ENCODE results near the gene ELMO3.

ELMO3 gene

GRCh38 chr16:67199808-67200198, 872 bp downstream of the ELMO3 start:
- no peak for DNase-seq

- DNase-seq = no peak
Observed at GRCh38 chr16:67200491-67200890, 1.6 kb downstream of the ELMO3 start.

- no peak for DNase-seq
Observed at GRCh38 chr16:67201411-67202345, 2.7 kb downstream of the ELMO3 start.

DNA sequence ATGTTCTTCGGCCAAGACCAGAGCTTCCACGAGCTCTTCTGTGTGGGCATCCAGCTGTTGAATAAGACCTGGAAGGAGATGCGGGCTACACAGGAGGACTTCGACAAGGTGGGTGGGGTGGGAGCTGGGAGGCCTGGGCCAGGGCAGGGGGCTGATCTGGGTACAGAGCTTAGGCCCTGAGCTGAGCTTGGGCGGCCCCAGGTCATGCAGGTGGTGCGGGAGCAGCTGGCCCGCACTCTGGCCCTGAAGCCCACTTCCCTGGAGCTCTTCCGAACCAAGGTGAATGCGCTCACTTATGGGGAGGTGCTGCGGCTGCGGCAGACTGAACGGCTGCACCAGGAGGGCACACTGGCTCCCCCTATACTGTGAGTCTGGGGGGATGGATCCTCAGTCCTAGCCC, 3.5 kb downstream of the ELMO3 start:
- DNase-seq = no peak

DNA sequence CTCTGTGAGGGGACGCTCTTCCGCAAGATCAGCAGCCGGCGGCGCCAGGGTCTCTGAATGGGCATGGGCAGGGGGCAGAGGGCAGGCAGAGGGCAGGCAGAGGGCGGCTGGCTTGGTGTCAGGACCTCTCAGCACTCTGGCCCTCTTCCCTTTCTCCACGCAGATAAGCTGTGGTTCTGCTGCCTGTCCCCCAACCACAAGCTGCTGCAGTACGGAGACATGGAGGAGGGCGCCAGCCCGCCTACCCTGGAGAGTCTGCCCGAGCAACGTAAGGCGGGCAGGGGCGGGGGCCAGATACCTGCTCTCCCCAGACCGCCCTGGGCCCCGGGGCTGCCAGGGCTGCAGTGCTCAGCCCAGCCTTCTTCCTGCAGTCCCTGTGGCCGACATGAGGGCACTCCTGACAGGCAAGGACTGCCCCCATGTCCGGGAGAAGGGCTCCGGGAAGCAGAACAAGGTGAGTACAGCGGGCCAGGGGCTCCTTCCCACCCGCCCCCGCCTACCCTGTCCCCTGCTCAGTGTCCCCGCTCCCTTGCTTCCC, 4.1 kb downstream of the ELMO3 start:
- DNase-seq = no peak

- no peak for DNase-seq
Observed at GRCh38 chr16:67204076-67204475, 5.1 kb downstream of the ELMO3 start.

- DNase-seq = no peak
Observed at GRCh38 chr16:67206129-67206837, 7.4 kb downstream of the ELMO3 start.

GRCh38 chr16:67206838-67207248, 7.9 kb downstream of the ELMO3 start:
- DNase-seq = no peak

- DNase-seq = no peak
Observed at GRCh38 chr16:67207249-67208091, 8.5 kb downstream of the ELMO3 start.

GRCh38 chr16:67208154-67208896, 9.4 kb downstream of the ELMO3 start:
- DNase-seq = no peak

GRCh38 chr16:67209565-67209964, 10.6 kb downstream of the ELMO3 start:
- DNase-seq = no peak

DNA sequence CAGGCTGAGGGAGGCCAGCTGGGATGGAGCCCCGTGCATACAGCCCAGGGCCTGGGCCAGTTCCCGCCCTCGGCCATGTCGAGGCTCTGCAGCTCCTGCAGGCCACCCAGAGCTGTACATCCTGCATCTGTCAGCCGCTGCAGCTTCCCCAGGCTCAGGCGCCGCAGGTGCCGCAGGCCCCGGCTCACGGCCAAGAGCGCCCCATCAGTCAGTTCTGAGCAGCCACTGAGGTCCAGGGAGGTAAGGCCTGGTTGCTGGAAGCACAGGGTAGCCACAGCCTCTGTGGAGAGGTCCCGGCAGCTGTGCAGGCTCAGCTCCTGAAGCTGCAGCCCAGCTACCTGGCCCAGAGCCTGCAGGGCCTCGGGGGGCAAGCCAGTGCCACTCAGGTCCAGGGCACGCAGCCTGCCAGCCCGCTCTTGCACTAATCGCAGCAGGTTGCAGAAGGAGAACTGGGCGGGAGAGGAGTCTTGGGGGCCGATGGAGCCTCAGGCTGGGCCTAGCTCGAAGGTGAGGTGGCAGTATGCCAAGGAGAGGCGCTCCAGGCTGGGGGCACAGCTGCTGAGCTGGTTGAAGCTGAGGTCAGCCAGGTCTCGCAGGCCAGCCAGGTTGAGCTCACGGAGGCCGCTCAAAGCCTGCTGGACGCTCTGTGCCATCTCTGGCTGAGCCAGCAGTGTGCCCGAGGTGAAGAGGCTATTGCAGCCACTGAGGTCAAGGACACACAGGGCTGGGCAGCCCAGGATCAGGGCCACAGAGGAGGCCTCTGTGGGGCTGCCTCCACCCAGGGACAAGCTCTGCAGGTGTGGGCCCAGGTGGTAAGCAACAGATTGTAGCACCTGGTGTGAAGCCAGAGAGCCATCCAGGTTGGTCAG, 11.4 kb downstream of the ELMO3 start:
- DNase-seq = no peak

GRCh38 chr16:67211674-67212073, 12.7 kb downstream of the ELMO3 start:
- no peak for DNase-seq

GRCh38 chr16:67212766-67213165, 13.8 kb downstream of the ELMO3 start:
- no peak for DNase-seq

DNA sequence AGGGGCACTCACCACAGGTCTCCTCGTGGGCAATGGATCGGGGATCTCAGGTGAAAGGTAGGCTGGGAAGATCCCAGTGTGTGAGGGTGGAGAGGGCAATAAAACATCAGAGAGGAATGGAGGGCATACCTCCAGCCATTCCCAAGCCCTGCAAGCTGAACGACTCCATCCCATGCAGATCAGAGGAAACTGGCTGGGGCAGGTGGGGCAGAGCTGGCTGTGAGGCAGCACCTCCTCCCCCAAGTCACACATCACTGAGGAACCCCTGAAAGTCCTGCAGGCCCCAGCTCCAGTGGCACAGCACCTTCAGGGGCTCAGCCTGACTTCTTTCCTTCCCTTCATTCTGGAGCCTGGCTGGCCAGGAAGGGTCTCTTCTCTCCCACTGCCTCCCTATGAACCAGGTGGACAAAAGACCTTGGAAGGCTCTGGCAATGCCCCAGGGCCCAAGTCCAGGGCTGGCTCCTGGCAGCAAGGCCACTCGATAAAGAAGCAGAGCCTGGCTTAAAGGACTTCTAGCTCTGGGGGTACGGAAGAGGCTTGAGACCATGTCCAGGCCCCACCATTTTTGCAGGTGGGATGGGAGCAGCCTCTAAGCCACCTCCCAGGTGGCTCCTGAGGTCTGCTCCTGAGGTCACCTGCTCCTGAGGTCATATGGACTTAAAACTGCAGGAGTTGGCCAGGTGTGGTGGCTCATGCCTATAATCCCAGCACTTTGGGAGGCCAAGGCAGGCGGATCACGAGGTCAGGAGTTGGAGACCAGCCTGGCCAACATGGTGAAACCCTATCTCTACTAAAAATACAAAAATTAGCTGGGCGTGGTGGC, 14.5 kb downstream of the ELMO3 start:
- DNase-seq = no peak

- DNase-seq = no peak
Observed at GRCh38 chr16:67215706-67216105, 16.8 kb downstream of the ELMO3 start.

DNA sequence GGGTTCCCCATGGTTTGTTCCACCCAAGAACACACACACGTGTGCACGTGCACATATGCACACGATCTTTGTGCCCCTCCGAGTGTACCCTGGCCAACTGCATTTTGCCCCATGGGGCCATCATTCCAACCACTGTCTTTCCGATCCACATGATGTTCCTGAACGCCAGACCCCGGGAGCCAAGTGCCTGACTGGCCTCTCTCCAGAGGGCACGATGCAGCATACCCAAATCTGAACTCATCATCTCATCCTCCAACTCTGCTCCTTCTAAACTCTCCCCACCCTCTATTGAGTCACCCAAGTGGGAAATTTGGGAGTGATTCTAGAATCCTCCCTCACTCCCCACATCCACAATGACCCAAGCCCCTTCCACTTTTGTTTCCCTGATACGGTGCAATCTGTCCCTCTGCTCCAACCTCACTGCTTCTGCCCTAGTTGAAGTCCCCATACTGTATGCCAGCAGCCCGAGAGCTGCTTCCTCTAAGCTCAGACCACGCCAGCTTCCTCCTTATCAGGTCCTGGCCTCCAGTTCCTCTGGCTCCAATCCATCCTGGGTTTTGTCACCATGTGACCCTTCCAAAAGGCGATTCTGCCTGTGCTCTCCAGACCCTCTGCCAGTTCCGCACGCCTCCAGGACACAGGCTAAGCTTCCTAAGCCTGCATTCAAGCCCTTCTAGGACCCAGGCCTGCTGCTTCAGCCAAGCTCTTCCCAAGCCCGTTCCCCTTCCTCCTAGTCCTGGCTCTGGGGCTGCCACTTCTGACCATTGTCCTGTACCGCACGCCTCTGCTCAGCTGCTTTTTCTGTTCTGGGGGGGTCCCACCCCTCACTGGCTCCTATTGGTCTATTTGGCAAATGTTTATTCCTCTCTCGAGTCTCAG, 17.9 kb downstream of the ELMO3 start:
- DNase-seq = no peak

DNA sequence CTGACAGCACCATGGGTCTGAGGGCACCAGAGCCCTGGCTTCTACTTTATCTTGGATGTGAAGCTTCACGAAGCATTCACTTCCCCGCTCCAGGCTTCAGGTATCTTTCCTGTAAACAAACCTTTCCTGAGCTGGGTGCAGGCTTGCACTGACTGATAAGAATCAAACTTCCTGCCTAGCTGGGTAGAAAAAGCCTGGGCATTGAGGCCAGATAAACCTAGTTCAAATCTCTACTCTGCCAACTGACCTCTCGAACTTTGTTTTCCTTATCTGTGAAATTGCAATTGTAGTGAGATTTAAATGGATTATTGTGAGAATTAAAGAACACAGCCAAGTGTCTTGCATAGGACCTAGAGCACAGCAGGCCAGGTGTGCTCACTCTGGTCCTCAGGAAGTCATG, 25.1 kb downstream of the ELMO3 start:
- DNase-seq = no peak

DNA sequence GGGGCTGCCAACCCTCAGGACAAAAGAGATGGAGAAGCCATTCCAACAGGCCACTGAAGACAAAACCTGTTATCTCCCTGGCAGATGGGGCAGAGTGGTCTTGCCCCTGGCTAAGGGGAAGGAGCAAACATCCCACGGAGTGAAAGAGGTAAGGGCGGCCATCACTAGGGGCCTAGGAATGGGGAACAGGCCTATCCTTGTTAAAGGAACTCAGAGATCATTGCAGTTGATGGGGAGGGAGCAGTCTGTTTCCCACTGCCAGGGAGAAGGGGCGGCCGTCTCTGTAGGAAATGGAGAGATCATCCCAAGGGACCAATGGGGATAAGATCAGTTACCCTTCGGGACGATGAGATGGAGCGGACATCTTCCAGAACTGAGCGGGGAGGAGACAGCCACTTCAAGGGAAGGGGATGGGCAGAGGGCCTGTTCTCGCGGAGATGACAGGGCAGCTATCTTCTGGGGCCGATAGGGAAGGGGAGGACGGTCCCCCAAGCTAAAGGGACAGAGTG, 27.4 kb downstream of the ELMO3 start:
- DNase-seq = no peak

All from NCI-H1436 (cell line).